B cell (primary cell): ENCODE results near the gene COG8. TPM values are rescaled to one million over a fixed set of nuclear protein-coding genes. Genes with fewer than 3 reads are reported as not detected.

Source experiments
- ATAC-seq: fragments of 200-7000 bp; cut with Tn5 transposase; one replicate; pipeline ENCODE4 v1.10.0; 2021; ENCODE audit warnings: low read depth, mild to moderate bottlenecking, moderate number of reproducible peaks, moderate library complexity
- CTCF ChIA-PET: fragments of 350-600 bp; sonication (Branson Sonifier 250); formaldehyde crosslinking; loops from one replicate; lab custom pipeline; 2021; ENCODE audit warnings: antibody characterized with exemption, inconsistent platforms; lab: Charles Lee
- POLR2A ChIA-PET: fragments of 350-600 bp; sonication (Branson Sonifier 250); formaldehyde crosslinking; loops from one replicate; lab custom pipeline; 2021; ENCODE audit warnings: antibody characterized with exemption; lab: Charles Lee
- DNase-seq: peaks from one replicate; pipeline ENCODE4 v3.0.0; 2013
- H2AFZ ChIP-seq: 2 replicates; pipeline ENCODE4 v1.6.1; 2012; ENCODE audit warnings: mild to moderate bottlenecking, low read depth, low read length; ENCODE audit not compliant: insufficient read depth, poor library complexity, severe bottlenecking
- H3K27ac ChIP-seq, 2 donors: 1 replicate in 1 of 2; 2 replicates in 1 of 2; pipeline ENCODE4 v1.5.1; 2012 to 2013; ENCODE audit warnings: low read length in 2 of 2, mild to moderate bottlenecking in 2 of 2, moderate library complexity in 1 of 2
- H3K27me3 ChIP-seq, 4 experiments: fragments of 200-600 bp in 1 of 4; sonication (generic) in 1 of 4; replicated peaks in 1 of 4; 1 replicate in 2 of 4; 2 replicates in 2 of 4; pipeline versions ENCODE4 v1.6.1 to v1.7.0; 2013 to 2016; ENCODE audit warnings: low read length in 3 of 4, mild to moderate bottlenecking in 2 of 4, mixed read lengths in 1 of 4, moderate library complexity in 1 of 4; ENCODE audit not compliant: insufficient read depth in 4 of 4, control insufficient read depth in 3 of 4; ENCODE audit errors: control extremely low read depth in 1 of 4
- H3K36me3 ChIP-seq, 2 experiments: replicated peaks in 1 of 2; 1 replicate in 1 of 2; 2 replicates in 1 of 2; pipeline versions ENCODE4 v1.6.1 to v1.7.1; 2013; ENCODE audit warnings: low read length in 1 of 2; ENCODE audit not compliant: insufficient read depth in 2 of 2, control insufficient read depth in 1 of 2; ENCODE audit errors: control extremely low read depth in 1 of 2, extremely low read depth in 1 of 2
- H3K4me1 ChIP-seq, 2 donors: fragments of 200-600 bp in 1 of 2; sonication (generic) in 1 of 2; 1 replicate in 1 of 2; 2 replicates in 1 of 2; pipeline versions ENCODE4 v1.5.1 to v1.6.1; 2013 to 2017; ENCODE audit warnings: low read length in 2 of 2; ENCODE audit not compliant: control insufficient read depth in 2 of 2, insufficient read depth in 2 of 2
- H3K4me2 ChIP-seq: replicated peaks from 2 replicates; pipeline ENCODE3; 2012; ENCODE audit warnings: mild to moderate bottlenecking, low read depth, low read length; ENCODE audit not compliant: poor library complexity, severe bottlenecking
- H3K4me3 ChIP-seq, 5 experiments: fragments of 200-600 bp in 1 of 5; sonication (generic) in 1 of 5; 1 replicate in 3 of 5; 2 replicates in 2 of 5; pipeline versions ENCODE4 v1.5.1 to v1.7.0; 2011 to 2016; ENCODE audit warnings: low read length in 4 of 5, mild to moderate bottlenecking in 4 of 5, low read depth in 2 of 5, control low read depth in 1 of 5, moderate library complexity in 1 of 5; ENCODE audit not compliant: insufficient read depth in 1 of 5; ENCODE audit errors: control extremely low read depth in 1 of 5, extremely low read depth in 1 of 5
- H3K79me2 ChIP-seq: fragments of 200-600 bp; sonication (generic); one replicate; pipeline ENCODE4 v1.6.0; 2016; ENCODE audit warnings: low read length; ENCODE audit not compliant: control insufficient read depth, insufficient read depth
- H3K9ac ChIP-seq: fragments of 200-600 bp; sonication (generic); 2 replicates; pipeline ENCODE4 v1.6.1; 2017; ENCODE audit warnings: mild to moderate bottlenecking, low read length, moderate library complexity
- H3K9me3 ChIP-seq, 3 donors: one replicate each; pipeline versions ENCODE4 v1.6.1 to v1.7.1; 2013; ENCODE audit warnings: low read length in 2 of 3; ENCODE audit not compliant: control insufficient read depth in 2 of 3, insufficient read depth in 1 of 3; ENCODE audit errors: control extremely low read depth in 1 of 3
- H4K20me1 ChIP-seq: 2 replicates; pipeline ENCODE4 v1.6.0; 2012; ENCODE audit warnings: mild to moderate bottlenecking, low read length; ENCODE audit not compliant: insufficient read depth, control insufficient read depth, poor library complexity, severe bottlenecking
- H3K27ac Mint-ChIP-seq: one replicate; pipeline ENCODE4 v1.8.0; 2021; ENCODE audit warnings: mixed read lengths
- H3K27me3 Mint-ChIP-seq: one replicate; pipeline ENCODE4 v1.8.0; 2021; ENCODE audit warnings: mixed read lengths
- H3K4me1 Mint-ChIP-seq: one replicate; pipeline ENCODE4 v1.8.0; 2021; ENCODE audit warnings: mixed read lengths
- H3K4me3 Mint-ChIP-seq: one replicate; pipeline ENCODE4 v1.8.0; 2021; ENCODE audit warnings: mixed read lengths
- H3K9me3 Mint-ChIP-seq: one replicate; pipeline ENCODE4 v1.8.0; 2022; ENCODE audit warnings: mixed read lengths; ENCODE audit not compliant: insufficient read depth
- CTCF ChIP-seq: fragments of 200-600 bp; IDR thresholded peaks from one replicate; pipeline ENCODE4 v1.8.0; 2022; ENCODE audit warnings: antibody characterized with exemption, mild to moderate bottlenecking
- EZH2 ChIP-seq: IDR thresholded peaks from 2 replicates; pipeline ENCODE4 v1.6.1; 2012; ENCODE audit warnings: borderline replicate concordance, low read depth, mild to moderate bottlenecking, moderate library complexity, low read length; ENCODE audit not compliant: insufficient read depth, poor library complexity, severe bottlenecking
- WGBS: methylation state at CpG from one replicate; pipeline ENCODE4 v1.1.5; 2013; ENCODE audit warnings: missing lambda C conversion rate; ENCODE audit not compliant: insufficient coverage; 5-methylcytosine and 5-hydroxymethylcytosine counted together
- intact Hi-C: fragments of 100-400 bp; cut with micrococcal nuclease; formaldehyde crosslinking; loops from one replicate; pipeline ENCODE4 v1.10.0; 2022
- polyA plus RNA-seq: library from polyadenylated mRNA; depleted of rRNA; stranded (reverse); fragments of >200 nt; gene quantifications from 2 replicates; pipeline ENCODE4 v1.2.3, GENCODE V29; 2012
- total RNA-seq, 2 donors: library from RNA; stranded (reverse); fragments of 120-200 nt in 1 of 2; gene quantifications; 1 replicate in 1 of 2; 2 replicates in 1 of 2; pipeline versions ENCODE4 v1.2.3 to v1.2.4, GENCODE V29; 2013 to 2022

The COG8 gene
- total and polyA plus RNA-seq, 2 donors (not counting 1 experiment from before 2014, with no cell fraction given) = 34.4 to 61.6 TPM

GRCh38 chr16:69310653-69311532, 28.5 kb downstream of the COG8 start, which contains the start of gene VPS4A:
Gene VPS4A (plus strand): TSS chr16:69311350. CDS start chr16:69311512, 162 bp downstream.
- DNase-seq (peak; percentile 97), ATAC-seq (peak; percentile 98)
- no peaks in the 10 kb centered on the region for H3K27me3 ChIP-seq
- Mint-ChIP-seq H3K4me1 (peaks cover 24% of the 10 kb centered on the region), H3K27me3 (no peaks in the 10 kb centered on the region), H3K27ac (peak within 1 kb of the TSS; percentile 94), H3K4me3 (peak within 1 kb of the TSS; percentile 99), H3K9me3 (no peaks in the 10 kb centered on the region)
- H3K27ac ChIP-seq = peak within 1 kb of the TSS; percentile 75 to 84
- H3K4me3 ChIP-seq = peak within 1 kb of the TSS; percentile 62 to 89 (median 67)
- peaks cover 2 to 18% of the 10 kb centered on the region in 2 experiments for H3K36me3 ChIP-seq
- intact Hi-C loops = loop anchor here (1.0 to 10.0 kb wide), 6 partner anchors 19 to 776 kb away; partner anchors contain the start of genes COG8, CYB5B, NIP7 and PDF
- H3K9me3 ChIP-seq = peaks cover 0 to 6% (median 0%) of the 10 kb centered on the region in 3 donors
- H4K20me1 ChIP-seq = peaks cover 38% of the 10 kb centered on the region
- TF ChIP-seq EZH2 = no peak
- peak; percentile 86 for TF ChIP-seq CTCF
- peak within 1 kb of the TSS; percentile 94 for H3K4me2 ChIP-seq
- ChIA-PET CTCF (interaction anchor here (0.6 to 1.4 kb wide), 4 partner anchors 20 to 161 kb away, joined by 3 read pairs; no protein-coding TSS in a partner anchor), POLR2A (interaction anchor here (0.6 kb wide), 1 partner anchor 1876 kb away, joined by 3 read pairs; no protein-coding TSS in a partner anchor)
- peaks cover 10 to 23% of the 10 kb centered on the region in 2 donors for H3K4me1 ChIP-seq
- peak within 1 kb of the TSS; percentile 88 for H3K9ac ChIP-seq
- H2AFZ ChIP-seq = peak within 1 kb of the TSS; percentile 84
- 10% methylated on average over 60 of the region's 70 CpGs for WGBS
- H3K79me2 ChIP-seq = peaks cover 45% of the 10 kb centered on the region
